ENCODE data around the gene TECPR1. TPM values are rescaled to one million over a fixed set of nuclear protein-coding genes. Genes with fewer than 3 reads are reported as not detected.

TECPR1 gene
- total RNA-seq, 1 experiment from 2014 or later, result 21.5 TPM

- TF ChIP-seq ZNF532 (CRISPR knock-in tag; IDR thresholded peaks at IDR 0.05; ENCODE audit: borderline replicate concordance) (no peak), ATF3 (CRISPR knock-in tag; conservative IDR thresholded peaks at IDR 0.05) (no peak), GABPB1 (CRISPR knock-in tag; IDR thresholded peaks at IDR 0.05) (no peak), AR (CRISPR knock-in tag; IDR thresholded peaks at IDR 0.05) (no peak), FOXK1 (CRISPR knock-in tag; IDR thresholded peaks at IDR 0.05) (no peak), ARID4B (CRISPR knock-in tag; IDR thresholded peaks at IDR 0.05; ENCODE audit: borderline replicate concordance) (no peak), PRRX2 (CRISPR knock-in tag; IDR thresholded peaks at IDR 0.05) (no peak), E2F4 (CRISPR knock-in tag; IDR thresholded peaks at IDR 0.05; ENCODE audit: borderline replicate concordance, low read depth) (no peak)
- TF ChIP-seq, protein P1, sequence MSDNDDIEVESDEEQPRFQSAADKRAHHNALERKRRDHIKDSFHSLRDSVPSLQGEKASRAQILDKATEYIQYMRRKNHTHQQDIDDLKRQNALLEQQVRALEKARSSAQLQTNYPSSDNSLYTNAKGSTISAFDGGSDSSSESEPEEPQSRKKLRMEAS (CRISPR knock-in tag; IDR thresholded peaks at IDR 0.05), result no peak
- TF ChIP-seq, protein P2, sequence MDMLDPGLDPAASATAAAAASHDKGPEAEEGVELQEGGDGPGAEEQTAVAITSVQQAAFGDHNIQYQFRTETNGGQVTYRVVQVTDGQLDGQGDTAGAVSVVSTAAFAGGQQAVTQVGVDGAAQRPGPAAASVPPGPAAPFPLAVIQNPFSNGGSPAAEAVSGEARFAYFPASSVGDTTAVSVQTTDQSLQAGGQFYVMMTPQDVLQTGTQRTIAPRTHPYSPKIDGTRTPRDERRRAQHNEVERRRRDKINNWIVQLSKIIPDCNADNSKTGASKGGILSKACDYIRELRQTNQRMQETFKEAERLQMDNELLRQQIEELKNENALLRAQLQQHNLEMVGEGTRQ (CRISPR knock-in tag; IDR thresholded peaks at IDR 0.05), result no peak
These were observed 18.6 kb downstream of the TECPR1 start (continued) for GRCh38 chr7:98233219-98234070.
